ENCODE data around the gene IDI2. TPM values are rescaled to one million over a fixed set of nuclear protein-coding genes. Genes with fewer than 3 reads are reported as not detected.
A peak's percentile ranks its signal among the peaks of the same experiment; 100 is the strongest.

IDI2 gene
- total and polyA plus RNA-seq, 2 donors (not counting 1 experiment from before 2014, with no cell fraction given) = not detected

DNA sequence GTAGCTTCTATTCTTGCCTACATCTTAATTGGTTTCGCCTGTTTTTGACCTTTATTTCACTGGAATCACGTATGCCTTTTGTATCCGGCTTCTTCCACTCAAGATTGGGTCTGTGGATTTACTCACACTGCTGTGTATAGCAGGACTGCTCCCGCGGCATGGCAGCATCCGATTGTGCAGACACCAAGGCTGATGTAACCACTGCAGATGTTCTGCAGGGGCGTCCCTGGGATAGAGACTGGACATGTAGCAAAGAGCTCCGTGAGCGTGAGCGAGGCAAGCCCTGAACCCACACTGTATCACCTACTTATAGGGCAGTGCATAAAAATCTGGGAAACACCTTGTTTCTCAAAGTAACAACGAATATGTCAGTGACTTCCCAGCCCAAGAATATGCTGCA is 11.4 kb upstream of the IDI2 start:
- H3K4me2 ChIP-seq (ENCODE audit: extremely low read depth, insufficient read depth, low read length) = no peak overlapping the region
- H2AFZ ChIP-seq (ENCODE audit: low read length) = no peak overlapping the region
- no peak overlapping the region for H3K9ac ChIP-seq (ENCODE audit: insufficient read depth, low read length)
- H3K36me3 ChIP-seq (ENCODE audit: control insufficient read depth, insufficient read depth, low read length) = peaks cover 2% of the 10 kb centered on the region
- no peaks in the 10 kb centered on the region for H3K4me1 ChIP-seq (ENCODE audit: control insufficient read depth, extremely low read depth, insufficient read depth, low read length)
- no peak overlapping the region for H3K4me3 ChIP-seq (replicated peaks in 1 of 4; ENCODE audit: control extremely low read depth in 1 of 4, insufficient read depth in 1 of 4, low read depth in 3 of 4, low read length in 4 of 4)
- no peak for TF ChIP-seq EZH2 (IDR thresholded peaks at IDR 0.05; ENCODE audit: low read length, missing control alignments)
- TF ChIP-seq, protein P1, sequence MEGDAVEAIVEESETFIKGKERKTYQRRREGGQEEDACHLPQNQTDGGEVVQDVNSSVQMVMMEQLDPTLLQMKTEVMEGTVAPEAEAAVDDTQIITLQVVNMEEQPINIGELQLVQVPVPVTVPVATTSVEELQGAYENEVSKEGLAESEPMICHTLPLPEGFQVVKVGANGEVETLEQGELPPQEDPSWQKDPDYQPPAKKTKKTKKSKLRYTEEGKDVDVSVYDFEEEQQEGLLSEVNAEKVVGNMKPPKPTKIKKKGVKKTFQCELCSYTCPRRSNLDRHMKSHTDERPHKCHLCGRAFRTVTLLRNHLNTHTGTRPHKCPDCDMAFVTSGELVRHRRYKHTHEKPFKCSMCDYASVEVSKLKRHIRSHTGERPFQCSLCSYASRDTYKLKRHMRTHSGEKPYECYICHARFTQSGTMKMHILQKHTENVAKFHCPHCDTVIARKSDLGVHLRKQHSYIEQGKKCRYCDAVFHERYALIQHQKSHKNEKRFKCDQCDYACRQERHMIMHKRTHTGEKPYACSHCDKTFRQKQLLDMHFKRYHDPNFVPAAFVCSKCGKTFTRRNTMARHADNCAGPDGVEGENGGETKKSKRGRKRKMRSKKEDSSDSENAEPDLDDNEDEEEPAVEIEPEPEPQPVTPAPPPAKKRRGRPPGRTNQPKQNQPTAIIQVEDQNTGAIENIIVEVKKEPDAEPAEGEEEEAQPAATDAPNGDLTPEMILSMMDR (conservative IDR thresholded peaks at IDR 0.05 in 1 of 2, IDR thresholded peaks at IDR 0.05 in 1 of 2; ENCODE audit: low read depth in 1 of 2, low read length in 2 of 2) = no peak
- no peak overlapping the region for H3K27ac ChIP-seq (ENCODE audit: insufficient read depth, low read length)
- no peak for DNase-seq (ENCODE audit: low read depth in 2 of 2)
- H3K9me3 ChIP-seq (ENCODE audit: control insufficient read depth, insufficient read depth, low read depth, low read length) = no peaks in the 10 kb centered on the region
- H3K27me3 ChIP-seq (ENCODE audit: control insufficient read depth, insufficient read depth, low read length) = no peaks in the 10 kb centered on the region
- no peaks in the 10 kb centered on the region for H3K79me2 ChIP-seq (ENCODE audit: control insufficient read depth, insufficient read depth, low read length)
- no peaks in the 10 kb centered on the region for H4K20me1 ChIP-seq (ENCODE audit: control insufficient read depth, extremely low read depth, insufficient read depth, low read length)

DNA sequence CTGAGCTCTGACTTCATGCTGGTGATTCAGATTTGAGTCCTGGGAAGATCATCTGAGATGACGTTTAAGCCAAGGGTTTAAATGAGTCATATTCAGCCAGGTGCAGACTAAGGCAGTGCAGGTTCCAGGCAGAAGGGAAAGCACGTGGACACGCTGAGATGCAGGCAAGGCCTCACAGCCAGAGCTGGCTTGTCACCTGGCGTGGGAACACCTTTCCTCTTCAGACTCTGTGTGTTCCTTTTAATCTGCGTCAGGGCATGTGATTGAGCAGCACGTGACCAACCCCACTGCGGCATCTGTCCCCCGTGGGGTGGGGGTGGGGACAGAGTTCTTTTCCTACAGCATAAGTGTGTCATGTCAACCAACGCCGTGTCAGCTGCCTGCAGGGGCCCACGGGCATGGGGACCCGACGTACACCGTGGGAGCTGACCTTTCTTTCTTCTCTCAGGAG is 10.7 kb upstream of the IDI2 start:
- Histone ChIP-seq H3K9ac (ENCODE audit: insufficient read depth, low read length) (no peak overlapping the region), H4K20me1 (ENCODE audit: control insufficient read depth, extremely low read depth, insufficient read depth, low read length) (no peaks in the 10 kb centered on the region), H3K27me3 (ENCODE audit: control insufficient read depth, insufficient read depth, low read length) (no peaks in the 10 kb centered on the region), H3K4me1 (ENCODE audit: control insufficient read depth, extremely low read depth, insufficient read depth, low read length) (no peaks in the 10 kb centered on the region), H3K4me2 (ENCODE audit: extremely low read depth, insufficient read depth, low read length) (no peak overlapping the region), H3K79me2 (ENCODE audit: control insufficient read depth, insufficient read depth, low read length) (no peaks in the 10 kb centered on the region), H2AFZ (ENCODE audit: low read length) (no peak overlapping the region), H3K27ac (ENCODE audit: insufficient read depth, low read length) (no peak overlapping the region), H3K4me3 (replicated peaks in 1 of 4; ENCODE audit: control extremely low read depth in 1 of 4, insufficient read depth in 1 of 4, low read depth in 3 of 4, low read length in 4 of 4) (no peak overlapping the region), H3K9me3 (ENCODE audit: control insufficient read depth, insufficient read depth, low read depth, low read length) (no peaks in the 10 kb centered on the region), H3K36me3 (ENCODE audit: control insufficient read depth, insufficient read depth, low read length) (peaks cover 2% of the 10 kb centered on the region)
- peak; percentile 37 to 89 for DNase-seq (ENCODE audit: low read depth in 2 of 2)
- TF ChIP-seq EZH2 (IDR thresholded peaks at IDR 0.05; ENCODE audit: low read length, missing control alignments) = no peak
- TF ChIP-seq, protein P1 (conservative IDR thresholded peaks at IDR 0.05 in 1 of 2, IDR thresholded peaks at IDR 0.05 in 1 of 2; ENCODE audit: low read depth in 1 of 2, low read length in 2 of 2) = no peak

DNA sequence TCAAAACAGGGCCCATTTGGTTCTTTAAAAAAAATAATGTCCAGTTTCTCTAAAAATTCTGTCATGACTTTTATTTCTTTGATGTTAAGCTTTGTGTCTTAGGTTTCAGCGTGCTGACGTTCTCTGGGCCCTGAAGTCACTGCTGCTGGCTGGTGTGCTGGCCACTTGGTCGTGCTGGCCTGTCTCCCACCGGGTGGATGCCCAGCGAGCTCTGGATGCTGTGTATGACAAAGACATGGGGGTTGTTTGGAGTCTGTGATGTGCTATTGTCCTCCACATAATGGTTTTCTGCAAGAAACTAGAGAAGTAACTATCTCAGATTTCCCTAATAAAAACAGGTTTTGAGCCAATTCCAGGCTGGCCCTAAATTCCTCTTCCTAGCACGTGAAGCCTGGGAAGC is 9.5 kb upstream of the IDI2 start:
- H2AFZ ChIP-seq (ENCODE audit: low read length) = no peak overlapping the region

More for the DNA sequence above, 9.5 kb upstream of the IDI2 start:
- H3K4me2 ChIP-seq (ENCODE audit: extremely low read depth, insufficient read depth, low read length) = no peak overlapping the region
- H3K79me2 ChIP-seq (ENCODE audit: control insufficient read depth, insufficient read depth, low read length) = no peaks in the 10 kb centered on the region
- H3K27me3 ChIP-seq (ENCODE audit: control insufficient read depth, insufficient read depth, low read length) = no peaks in the 10 kb centered on the region
- H4K20me1 ChIP-seq (ENCODE audit: control insufficient read depth, extremely low read depth, insufficient read depth, low read length) = no peaks in the 10 kb centered on the region
- H3K9ac ChIP-seq (ENCODE audit: insufficient read depth, low read length) = no peak overlapping the region
- no peak overlapping the region for H3K4me3 ChIP-seq (replicated peaks in 1 of 4; ENCODE audit: control extremely low read depth in 1 of 4, insufficient read depth in 1 of 4, low read depth in 3 of 4, low read length in 4 of 4)
- H3K27ac ChIP-seq (ENCODE audit: insufficient read depth, low read length) = no peak overlapping the region
- TF ChIP-seq, protein P1 (conservative IDR thresholded peaks at IDR 0.05 in 1 of 2, IDR thresholded peaks at IDR 0.05 in 1 of 2; ENCODE audit: low read depth in 1 of 2, low read length in 2 of 2) = no peak
- TF ChIP-seq EZH2 (IDR thresholded peaks at IDR 0.05; ENCODE audit: low read length, missing control alignments) = no peak
- H3K4me1 ChIP-seq (ENCODE audit: control insufficient read depth, extremely low read depth, insufficient read depth, low read length) = no peaks in the 10 kb centered on the region
- no peak for DNase-seq (ENCODE audit: low read depth in 2 of 2)
- peaks cover 2% of the 10 kb centered on the region for H3K36me3 ChIP-seq (ENCODE audit: control insufficient read depth, insufficient read depth, low read length)
- no peaks in the 10 kb centered on the region for H3K9me3 ChIP-seq (ENCODE audit: control insufficient read depth, insufficient read depth, low read depth, low read length)
